Activated CD4-positive, alpha-beta T cell treated with anti-CD3 and anti-CD28 coated beads, Interleukin-2, amount 10 ng/mL, durations not matched to agents 7 days and 5 days (primary cell): ENCODE results near the gene EGFLAM. TPM values are rescaled to one million over a fixed set of nuclear protein-coding genes. Genes with fewer than 3 reads are reported as not detected.

Experiments used
- CTCF ChIA-PET: fragments of 350-600 bp; sonication (Branson Sonifier 250); formaldehyde crosslinking; loops from one replicate; lab custom pipeline; 2021; ENCODE audit warnings: antibody characterized with exemption; lab: Charles Lee
- POLR2A ChIA-PET: fragments of 350-600 bp; sonication (Branson Sonifier 250); formaldehyde crosslinking; loops from one replicate; lab custom pipeline; 2021; ENCODE audit warnings: antibody characterized with exemption; lab: Charles Lee
- DNase-seq: peaks from one replicate; pipeline ENCODE4 v3.0.0-alpha.2; 2020
- H3K27ac Mint-ChIP-seq: one replicate; pipeline ENCODE4 v1.8.0; 2021; ENCODE audit warnings: mild to moderate bottlenecking, moderate library complexity, mixed read lengths
- H3K27me3 Mint-ChIP-seq: one replicate; pipeline ENCODE4 v1.8.0; 2021; ENCODE audit warnings: mixed read lengths
- H3K36me3 Mint-ChIP-seq: one replicate; pipeline ENCODE4 v1.8.0; 2021; ENCODE audit warnings: low read depth, mixed read lengths
- H3K4me1 Mint-ChIP-seq: one replicate; pipeline ENCODE4 v1.8.0; 2021; ENCODE audit warnings: mixed read lengths
- H3K4me3 Mint-ChIP-seq: one replicate; pipeline ENCODE4 v1.8.0; 2021; ENCODE audit warnings: mild to moderate bottlenecking, moderate library complexity, mixed read lengths
- H3K9me3 Mint-ChIP-seq: one replicate; pipeline ENCODE4 v1.8.0; 2021; ENCODE audit warnings: mixed read lengths
- total RNA-seq, 2 experiments: library from RNA; stranded (reverse); gene quantifications; one replicate each; pipeline ENCODE4 v1.2.3, GENCODE V29; 2021

The EGFLAM gene
- total RNA-seq, 2 experiments from 2014 or later = not detected

DNA sequence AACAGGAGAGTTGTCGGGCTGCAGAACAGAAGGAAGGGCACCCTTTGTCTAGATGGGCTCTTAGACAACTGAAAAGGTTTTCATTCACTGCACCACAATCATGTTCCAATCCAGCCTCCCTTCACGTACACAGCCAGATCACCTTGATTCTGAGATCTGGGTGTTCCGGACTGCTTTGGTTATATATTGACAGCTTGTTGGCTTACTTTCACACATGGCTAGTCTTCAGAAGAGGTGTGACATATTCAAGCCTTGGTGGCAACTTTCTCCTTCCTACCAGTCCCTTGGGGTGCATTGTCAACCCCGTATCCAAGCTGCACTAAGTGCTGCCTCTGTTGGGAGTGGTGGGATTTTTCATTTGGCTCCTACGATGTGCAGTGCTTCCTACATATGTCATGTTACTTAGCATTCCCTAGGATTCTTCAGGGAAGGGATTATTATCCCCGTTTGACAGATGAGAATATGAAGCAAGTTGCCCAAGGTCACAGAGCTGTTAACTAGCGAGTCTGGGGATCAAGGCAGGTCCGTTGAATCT is 197.5 kb downstream of the EGFLAM start:
- no peak overlapping the region for H3K4me3 Mint-ChIP-seq
- H3K9me3 Mint-ChIP-seq = no peaks in the 10 kb centered on the region
- CTCF ChIA-PET = interaction anchor here (0.5 to 1.5 kb wide), 2 partner anchors 12 to 393 kb away, joined by 4 to 6 read pairs; no protein-coding TSS in a partner anchor
- H3K4me1 Mint-ChIP-seq = peaks cover 24% of the 10 kb centered on the region
- peaks cover 73% of the 10 kb centered on the region for H3K27me3 Mint-ChIP-seq
- no peaks in the 10 kb centered on the region for H3K36me3 Mint-ChIP-seq
- no peak for DNase-seq
- no peak overlapping the region for H3K27ac Mint-ChIP-seq
- POLR2A ChIA-PET = no interaction called here

DNA sequence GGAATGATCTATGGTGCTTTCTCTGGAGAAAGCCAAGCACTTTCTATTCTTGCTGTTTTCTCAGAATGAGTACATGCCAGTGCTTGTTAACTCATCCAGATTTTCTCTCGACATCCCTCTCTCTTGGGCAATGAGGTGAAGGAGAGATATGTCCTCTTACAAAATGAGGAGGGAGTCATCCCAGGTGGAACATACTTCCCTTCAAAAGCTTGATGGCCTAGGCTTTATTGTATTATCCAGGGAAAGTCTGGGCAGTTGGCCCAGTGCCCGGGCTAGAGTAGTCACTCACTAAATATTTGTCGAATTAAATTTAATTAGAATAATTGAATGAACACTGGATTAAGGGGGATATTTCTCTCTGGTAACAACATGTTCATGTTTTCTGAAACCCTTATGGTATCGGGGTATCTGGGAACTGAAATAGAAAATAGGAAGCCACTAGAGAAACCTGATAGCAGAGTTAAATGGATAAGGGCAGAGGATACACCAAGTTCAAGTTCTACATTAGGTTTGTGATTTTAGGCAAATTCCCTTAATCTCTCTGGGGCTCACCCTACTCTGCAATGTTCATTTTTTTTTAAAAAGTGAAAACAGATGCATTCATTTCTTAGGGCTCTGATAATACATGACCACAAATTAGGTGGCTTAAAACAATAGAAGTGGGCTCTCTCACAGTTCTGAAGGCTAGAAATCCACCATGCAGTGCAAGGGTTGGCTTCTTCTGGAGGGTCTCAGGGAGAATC is 198.5 kb downstream of the EGFLAM start:
- POLR2A ChIA-PET = no interaction called here
- no peak for DNase-seq
- Mint-ChIP-seq H3K36me3 (no peaks in the 10 kb centered on the region), H3K27me3 (peaks cover 70% of the 10 kb centered on the region), H3K27ac (no peak overlapping the region), H3K9me3 (no peaks in the 10 kb centered on the region), H3K4me1 (peaks cover 24% of the 10 kb centered on the region), H3K4me3 (no peak overlapping the region)
- CTCF ChIA-PET = no interaction called here

DNA sequence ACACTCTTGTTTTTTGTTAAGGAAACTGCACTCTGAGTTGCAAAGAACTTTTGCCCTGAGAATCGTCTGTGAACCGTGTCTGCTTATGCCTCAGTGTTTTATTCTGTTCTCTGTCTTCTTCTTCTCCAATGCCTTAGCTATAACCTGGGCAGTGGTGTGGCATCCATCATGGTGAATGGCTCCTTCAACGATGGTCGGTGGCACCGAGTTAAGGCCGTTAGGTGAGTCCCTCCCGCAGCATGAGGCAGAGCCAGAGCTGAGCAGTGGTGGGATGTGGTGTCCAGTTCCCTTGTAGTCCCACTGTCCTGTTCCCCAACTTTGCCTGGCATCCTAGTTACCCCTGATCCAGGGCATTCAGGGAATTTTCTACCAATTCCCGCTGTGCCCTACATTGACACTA is 199.8 kb downstream of the EGFLAM start:
- no peak overlapping the region for H3K4me3 Mint-ChIP-seq
- peaks cover 71% of the 10 kb centered on the region for H3K27me3 Mint-ChIP-seq
- DNase-seq = no peak
- no peak overlapping the region for H3K27ac Mint-ChIP-seq
- H3K36me3 Mint-ChIP-seq = no peaks in the 10 kb centered on the region
- CTCF ChIA-PET = interaction anchor here (1.4 kb wide), 1 partner anchor 16 kb away, joined by 3 read pairs; no protein-coding TSS in a partner anchor
- POLR2A ChIA-PET = no interaction called here
- H3K4me1 Mint-ChIP-seq = peaks cover 15% of the 10 kb centered on the region
- no peaks in the 10 kb centered on the region for H3K9me3 Mint-ChIP-seq

DNA sequence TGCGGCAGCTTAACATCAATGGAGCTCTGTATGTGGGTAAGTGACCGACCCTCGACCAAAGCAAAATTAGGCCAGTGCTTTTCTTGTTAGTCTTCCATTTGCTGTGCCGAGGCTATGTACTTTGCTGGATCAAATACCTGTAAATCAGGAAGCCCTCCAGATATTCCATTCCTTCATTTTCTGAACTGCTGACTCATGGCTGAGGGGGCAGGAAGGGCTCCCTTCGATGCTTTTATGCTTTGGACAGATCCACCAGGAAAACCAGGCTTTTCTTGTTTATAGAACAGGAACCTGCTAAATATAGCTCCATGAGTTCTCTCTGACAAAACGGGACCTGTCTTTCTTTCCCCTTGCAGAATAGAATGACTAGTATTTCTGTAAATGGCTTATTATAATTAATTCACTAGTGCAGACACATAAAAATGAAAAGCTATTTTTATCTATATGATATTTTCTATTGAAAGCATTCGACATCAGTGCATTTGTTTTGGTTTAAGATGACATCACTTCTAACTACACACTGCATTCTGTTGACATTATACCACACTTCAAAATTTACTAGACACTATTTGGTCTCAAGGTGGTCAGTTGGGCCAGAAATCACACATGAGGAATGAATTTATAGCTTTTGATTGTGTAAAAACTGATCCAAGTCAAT is 204.7 kb downstream of the EGFLAM start:
- Mint-ChIP-seq H3K9me3 (no peaks in the 10 kb centered on the region), H3K36me3 (no peaks in the 10 kb centered on the region), H3K4me3 (no peak overlapping the region), H3K4me1 (no peaks in the 10 kb centered on the region), H3K27me3 (peaks cover 39% of the 10 kb centered on the region), H3K27ac (no peak overlapping the region)
- no peak for DNase-seq
- ChIA-PET POLR2A (no interaction called here), CTCF (interaction anchor here (1.6 to 2.6 kb wide), 2 partner anchors 10 to 21 kb away, joined by 4 to 11 read pairs; no protein-coding TSS in a partner anchor)

DNA sequence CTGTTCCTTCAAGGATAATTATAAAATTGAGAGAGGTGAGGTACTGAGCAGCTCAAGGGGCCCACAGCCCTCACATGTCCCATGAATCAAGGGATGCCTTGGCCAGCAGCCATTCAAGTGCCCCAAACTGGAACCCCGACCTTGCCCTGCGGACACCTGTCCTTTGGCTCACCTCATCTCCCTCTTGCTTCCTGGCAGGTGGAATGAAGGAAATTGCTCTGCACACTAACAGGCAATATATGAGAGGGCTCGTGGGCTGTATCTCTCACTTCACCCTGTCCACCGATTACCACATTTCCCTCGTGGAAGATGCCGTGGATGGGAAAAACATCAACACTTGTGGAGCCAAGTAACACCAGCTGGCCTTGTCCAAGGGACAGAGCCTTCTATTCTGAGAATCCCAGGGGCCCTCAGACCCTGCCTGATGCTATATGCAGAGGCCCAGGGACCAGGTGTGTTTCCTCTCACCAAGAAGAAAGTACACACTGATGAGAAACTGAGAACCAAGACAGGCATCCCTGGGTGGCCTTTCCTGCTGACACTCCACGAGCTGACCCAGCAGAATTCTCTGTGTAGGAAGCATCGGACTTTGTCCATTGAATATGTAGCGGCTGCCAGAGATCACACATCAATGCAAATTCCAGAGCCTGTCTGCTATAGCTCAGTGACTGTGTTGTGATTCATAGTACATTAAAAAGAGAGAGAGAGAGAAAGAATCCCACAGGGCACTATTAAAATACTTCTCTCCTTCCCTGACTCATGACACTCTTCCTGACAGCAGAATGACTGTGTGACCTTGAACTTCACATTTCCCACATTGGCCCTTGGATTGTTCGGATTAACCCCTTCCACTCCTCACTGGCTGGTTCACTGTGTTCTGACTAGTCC is 205.5 kb downstream of the EGFLAM start:
- POLR2A ChIA-PET = no interaction called here
- Mint-ChIP-seq H3K27me3 (peaks cover 32% of the 10 kb centered on the region), H3K4me3 (no peak overlapping the region), H3K9me3 (no peaks in the 10 kb centered on the region), H3K4me1 (no peaks in the 10 kb centered on the region), H3K27ac (no peak overlapping the region), H3K36me3 (no peaks in the 10 kb centered on the region)
- CTCF ChIA-PET = interaction anchor here (1.2 to 2.6 kb wide), 4 partner anchors 11 to 22 kb away, joined by 3 to 11 read pairs (median 4); no protein-coding TSS in a partner anchor
- DNase-seq = no peak

DNA sequence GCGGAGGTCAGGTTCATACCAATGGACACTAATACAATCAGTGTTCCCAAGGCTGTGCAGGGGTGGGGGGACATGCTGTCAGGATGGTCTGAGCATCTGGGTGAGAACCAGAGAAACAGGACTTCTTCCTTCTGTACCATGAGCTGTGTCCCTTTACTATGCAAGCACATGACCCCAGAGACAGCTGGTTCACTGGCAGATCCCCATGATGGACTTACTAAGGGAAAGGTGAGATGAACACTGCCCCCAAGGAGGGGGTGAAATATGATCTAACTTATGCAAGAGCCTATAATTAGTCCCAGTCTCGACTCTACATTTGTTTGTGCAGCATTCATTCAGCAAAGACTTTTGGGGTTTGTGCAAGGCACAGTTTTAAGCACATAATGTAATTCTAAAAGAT is 206.7 kb downstream of the EGFLAM start:
- H3K4me3 Mint-ChIP-seq = no peak overlapping the region
- no peak for DNase-seq
- no peak overlapping the region for H3K27ac Mint-ChIP-seq
- ChIA-PET POLR2A (no interaction called here), CTCF (interaction anchor here (1.2 to 1.3 kb wide), 2 partner anchors 13 to 23 kb away, joined by 3 to 4 read pairs; no protein-coding TSS in a partner anchor)
- no peaks in the 10 kb centered on the region for H3K4me1 Mint-ChIP-seq
- no peaks in the 10 kb centered on the region for H3K9me3 Mint-ChIP-seq
- H3K36me3 Mint-ChIP-seq = no peaks in the 10 kb centered on the region
- peaks cover 23% of the 10 kb centered on the region for H3K27me3 Mint-ChIP-seq

DNA sequence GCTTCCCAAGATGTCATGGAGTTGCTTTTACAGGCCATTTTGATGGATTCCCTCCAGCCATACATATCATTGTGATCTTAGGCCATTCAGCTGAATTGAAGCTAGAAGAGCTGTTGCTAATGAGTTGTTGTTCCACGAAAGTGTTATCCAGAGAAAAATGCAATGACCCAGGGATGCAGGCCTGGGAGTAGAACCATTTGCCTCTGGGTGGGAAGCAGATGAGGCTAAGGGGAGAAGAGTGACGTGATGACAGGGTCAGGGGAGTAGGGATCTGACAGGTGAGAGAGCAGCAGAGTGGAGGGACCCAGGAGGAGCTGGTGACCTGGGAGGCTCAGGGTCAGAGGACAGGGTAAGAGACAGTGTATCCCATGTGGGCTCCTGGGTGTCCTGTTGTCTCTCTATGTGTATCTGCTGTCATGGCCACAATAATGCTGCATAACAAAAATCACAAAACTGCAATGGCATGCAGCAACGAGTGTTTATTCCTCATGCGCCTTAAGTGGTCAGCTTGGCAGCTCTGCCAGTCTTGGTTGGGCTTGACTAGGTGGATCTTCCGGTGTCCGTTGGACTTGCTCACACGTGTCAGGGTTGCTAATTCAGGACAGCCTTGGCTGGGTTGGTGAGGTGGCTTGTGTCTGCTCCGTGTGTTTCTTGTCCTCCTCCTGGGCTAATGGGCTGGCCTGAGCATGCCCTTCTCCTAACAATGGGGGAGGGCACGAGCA is 207.5 kb downstream of the EGFLAM start:
- peaks cover 15% of the 10 kb centered on the region for H3K27me3 Mint-ChIP-seq
- no peaks in the 10 kb centered on the region for H3K4me1 Mint-ChIP-seq
- CTCF ChIA-PET = interaction anchor here (1.3 to 4.4 kb wide), 2 partner anchors 24 kb away, joined by 3 to 15 read pairs; no protein-coding TSS in a partner anchor
- H3K9me3 Mint-ChIP-seq = no peaks in the 10 kb centered on the region
- no peak for DNase-seq
- H3K27ac Mint-ChIP-seq = no peak overlapping the region
- POLR2A ChIA-PET = no interaction called here
- H3K36me3 Mint-ChIP-seq = no peaks in the 10 kb centered on the region
- H3K4me3 Mint-ChIP-seq = no peak overlapping the region

DNA sequence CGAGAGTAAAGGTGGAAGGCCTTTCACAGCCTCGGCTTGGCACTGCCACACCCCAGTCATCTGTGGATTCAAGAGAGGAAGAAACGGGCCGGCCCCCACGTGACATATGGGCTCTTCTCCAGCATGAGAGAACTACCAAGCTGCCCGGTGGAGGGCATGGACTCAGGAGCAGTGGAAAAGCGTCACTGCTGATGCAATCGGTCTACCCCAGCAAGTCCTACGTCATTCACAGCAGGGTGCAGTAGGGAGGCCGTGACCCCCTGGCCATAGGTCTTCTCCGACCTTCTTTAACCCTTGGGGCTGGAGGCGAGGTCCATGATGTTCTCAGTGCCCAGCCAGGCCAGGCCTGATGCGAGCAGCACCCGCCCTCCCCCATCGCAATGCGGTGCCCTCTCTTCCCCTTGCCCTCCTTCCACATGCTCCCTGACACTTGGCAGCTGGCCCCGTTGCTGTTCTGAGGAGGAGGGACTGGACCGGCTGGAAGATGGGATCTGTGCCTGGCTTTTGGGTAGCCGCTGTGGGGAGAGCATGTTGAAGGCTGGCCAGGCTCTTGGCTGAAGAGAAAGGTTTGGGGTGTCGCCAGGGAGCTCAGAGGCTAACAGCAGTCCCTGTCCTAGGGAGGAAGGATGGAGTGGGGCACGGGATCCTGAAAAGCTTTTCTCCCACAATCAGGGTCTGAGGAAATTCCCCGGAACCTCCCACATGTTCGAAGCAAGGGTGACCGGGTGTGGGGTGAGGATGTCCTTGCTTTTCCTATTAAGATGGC is 208.2 kb downstream of the EGFLAM start:
- no peak for DNase-seq
- H3K36me3 Mint-ChIP-seq = no peaks in the 10 kb centered on the region
- H3K9me3 Mint-ChIP-seq = no peaks in the 10 kb centered on the region
- POLR2A ChIA-PET = no interaction called here
- H3K27ac Mint-ChIP-seq = no peak overlapping the region
- CTCF ChIA-PET = interaction anchor here (2.0 to 4.4 kb wide), 2 partner anchors 11 to 25 kb away, joined by 6 to 15 read pairs; no protein-coding TSS in a partner anchor
- H3K27me3 Mint-ChIP-seq = peaks cover 12% of the 10 kb centered on the region
- no peak overlapping the region for H3K4me3 Mint-ChIP-seq
- H3K4me1 Mint-ChIP-seq = no peaks in the 10 kb centered on the region

DNA sequence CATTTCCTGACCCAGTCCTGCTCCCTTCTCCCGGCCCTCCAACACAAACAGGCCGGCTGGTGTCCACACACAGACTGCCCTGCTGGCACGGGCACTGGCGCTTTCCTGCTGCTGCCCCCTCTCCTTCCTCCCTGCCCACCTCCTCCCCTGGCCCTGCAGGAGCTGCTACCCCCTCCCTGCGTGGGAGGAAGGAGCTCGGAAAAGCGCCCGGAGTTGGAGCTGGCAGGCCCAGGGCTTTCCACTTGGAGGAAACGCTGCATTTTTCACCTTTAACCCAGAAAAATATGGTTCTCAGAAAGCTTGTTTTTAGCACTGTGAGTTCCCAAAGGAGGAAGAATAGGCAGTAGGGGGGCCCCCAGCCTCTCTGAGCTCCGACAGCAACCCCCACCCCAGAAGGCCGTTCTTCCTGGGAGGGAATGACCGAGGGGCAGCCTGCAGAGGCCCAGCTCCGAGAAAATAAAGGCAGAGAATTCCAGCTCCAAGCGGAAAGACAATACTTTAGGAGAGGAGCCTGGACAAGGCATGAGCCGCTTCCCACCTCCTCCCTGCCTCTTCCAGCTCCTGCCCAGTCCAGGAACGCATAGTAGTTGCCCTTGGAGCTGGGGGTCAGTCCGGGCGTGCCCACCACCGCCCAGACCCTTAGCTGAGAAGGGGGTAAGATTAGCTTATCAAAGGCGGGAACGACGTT is 209.1 kb downstream of the EGFLAM start:
- Mint-ChIP-seq H3K9me3 (no peaks in the 10 kb centered on the region), H3K4me3 (no peak overlapping the region), H3K4me1 (no peaks in the 10 kb centered on the region), H3K36me3 (no peaks in the 10 kb centered on the region), H3K27me3 (peaks cover 8% of the 10 kb centered on the region), H3K27ac (no peak overlapping the region)
- CTCF ChIA-PET = interaction anchor here (0.5 to 4.4 kb wide), 5 partner anchors 12 to 245 kb away, joined by 3 to 15 read pairs (median 5); no protein-coding TSS in a partner anchor
- DNase-seq = no peak
- POLR2A ChIA-PET = no interaction called here

DNA sequence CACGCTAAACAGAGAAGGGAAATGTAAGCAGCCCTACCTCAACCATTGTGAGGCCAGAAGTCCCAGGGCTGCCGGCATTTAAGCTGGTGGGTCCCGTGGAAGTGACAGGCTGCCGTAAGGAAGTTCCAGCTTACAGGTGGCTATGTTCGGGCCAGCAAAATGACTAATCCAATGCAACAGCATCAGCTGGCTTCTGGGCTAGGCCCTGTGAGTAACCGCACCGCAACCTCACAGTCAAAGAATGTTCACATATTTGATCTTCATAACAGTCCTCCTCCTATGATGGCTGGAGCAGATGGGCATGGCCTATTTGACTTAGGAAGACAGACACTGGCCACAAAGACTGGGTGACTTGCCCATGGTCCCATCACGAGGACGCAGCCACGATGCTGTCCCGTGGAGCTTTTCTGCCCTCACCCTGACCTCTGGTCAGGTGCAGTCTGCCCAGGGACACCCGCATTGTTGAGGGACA is 209.9 kb downstream of the EGFLAM start:
- Mint-ChIP-seq H3K36me3 (no peaks in the 10 kb centered on the region), H3K4me1 (no peaks in the 10 kb centered on the region), H3K4me3 (no peak overlapping the region), H3K27ac (no peak overlapping the region), H3K27me3 (peaks cover 2% of the 10 kb centered on the region), H3K9me3 (no peaks in the 10 kb centered on the region)
- POLR2A ChIA-PET = no interaction called here
- CTCF ChIA-PET = interaction anchor here (1.1 to 4.4 kb wide), 4 partner anchors 13 to 27 kb away, joined by 4 to 15 read pairs (median 6); no protein-coding TSS in a partner anchor
- DNase-seq = no peak
